ENCODE data around the gene CAP2.

The CAP2 gene

DNA sequence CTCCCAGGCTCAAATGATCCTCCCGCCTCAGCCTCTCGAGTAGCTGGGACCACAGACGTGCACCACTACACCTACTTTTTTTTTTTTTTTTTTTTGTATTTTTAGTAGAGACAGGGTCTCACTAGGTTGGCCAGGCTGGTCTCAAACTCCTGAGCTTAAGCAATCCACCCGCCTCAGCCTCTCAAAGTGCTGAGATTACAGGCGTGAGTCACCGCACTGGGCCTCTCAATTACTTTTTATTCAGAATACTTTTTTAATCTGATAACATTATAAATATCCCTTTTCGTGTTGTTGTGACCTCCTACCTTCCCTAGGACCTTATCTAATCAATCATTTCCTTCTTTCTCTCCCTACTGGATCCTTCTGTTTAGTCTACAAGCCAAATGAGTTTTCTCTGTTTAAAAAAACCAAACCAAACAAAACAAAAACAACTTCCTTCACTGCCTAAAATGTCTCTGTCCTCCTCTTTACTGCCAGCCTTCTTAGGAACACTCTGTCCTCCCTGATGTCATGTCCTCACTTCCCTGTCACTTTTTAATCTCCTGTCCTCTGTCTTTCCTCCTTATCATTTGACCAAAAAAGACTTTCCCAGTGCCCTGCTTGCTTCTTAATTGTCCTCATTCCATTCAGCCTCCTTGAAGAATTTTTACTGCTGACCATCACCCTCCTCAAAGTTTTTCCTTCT is 85.0 kb downstream of the CAP2 start:
- DNase-seq = no peak

DNA sequence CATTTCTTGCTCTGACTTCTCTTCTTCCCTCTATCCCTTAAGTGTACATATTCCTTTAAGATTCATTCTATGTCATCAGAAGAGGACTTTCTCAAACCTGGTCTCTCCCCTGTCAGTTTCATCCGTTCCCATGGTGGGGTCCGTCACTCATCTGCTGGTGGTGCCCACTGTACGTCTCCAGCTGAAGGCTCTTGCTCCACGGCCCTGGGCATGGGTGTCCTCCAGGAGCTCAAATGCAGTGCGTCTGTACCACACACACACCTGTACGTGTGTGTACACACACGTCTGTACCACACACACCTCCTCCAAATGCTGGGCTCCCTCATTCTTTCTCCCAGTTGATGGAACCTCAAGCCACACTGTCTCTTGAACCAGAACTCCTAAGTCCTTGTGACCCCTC is 85.6 kb downstream of the CAP2 start:
- no peak for DNase-seq

DNA sequence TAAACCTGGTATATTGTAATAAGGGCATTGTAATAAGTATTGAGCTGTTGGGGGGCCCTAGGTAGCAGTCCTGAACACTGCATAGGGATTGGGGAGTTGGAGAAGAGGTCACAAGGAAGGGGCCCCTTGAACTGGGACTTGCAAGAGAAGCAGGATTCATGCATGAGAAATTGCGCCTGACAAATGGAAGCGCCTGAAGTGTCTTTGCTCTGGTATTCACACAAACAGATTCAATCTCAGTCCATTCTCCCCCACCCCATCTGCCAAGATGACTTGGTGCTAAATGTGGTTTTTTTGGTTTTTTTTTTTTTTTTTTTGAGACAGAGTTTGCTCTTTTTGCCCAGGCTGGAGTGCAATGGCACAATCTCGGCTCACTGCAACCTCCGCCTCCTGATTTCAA is 87.1 kb downstream of the CAP2 start:
- DNase-seq = no peak

DNA sequence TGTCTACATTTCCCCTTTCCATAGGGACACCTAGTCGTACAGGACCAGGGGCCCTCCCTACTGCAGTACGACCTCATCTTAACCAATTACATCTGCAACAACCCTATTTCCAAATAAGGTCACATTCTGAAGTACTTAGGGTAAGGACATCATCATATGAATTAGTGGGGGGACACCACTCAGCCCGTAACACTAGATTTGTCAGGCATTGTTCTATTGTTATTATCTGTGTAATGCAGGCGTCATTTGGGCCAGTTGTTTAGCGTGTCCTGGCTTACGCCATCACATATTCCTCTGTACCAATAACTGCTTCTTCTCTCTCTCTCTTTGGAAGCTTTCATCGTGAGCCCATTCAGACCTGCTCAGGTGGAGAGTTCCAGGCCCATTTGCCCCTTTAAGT is 89.3 kb downstream of the CAP2 start:
- DNase-seq = no peak

DNA sequence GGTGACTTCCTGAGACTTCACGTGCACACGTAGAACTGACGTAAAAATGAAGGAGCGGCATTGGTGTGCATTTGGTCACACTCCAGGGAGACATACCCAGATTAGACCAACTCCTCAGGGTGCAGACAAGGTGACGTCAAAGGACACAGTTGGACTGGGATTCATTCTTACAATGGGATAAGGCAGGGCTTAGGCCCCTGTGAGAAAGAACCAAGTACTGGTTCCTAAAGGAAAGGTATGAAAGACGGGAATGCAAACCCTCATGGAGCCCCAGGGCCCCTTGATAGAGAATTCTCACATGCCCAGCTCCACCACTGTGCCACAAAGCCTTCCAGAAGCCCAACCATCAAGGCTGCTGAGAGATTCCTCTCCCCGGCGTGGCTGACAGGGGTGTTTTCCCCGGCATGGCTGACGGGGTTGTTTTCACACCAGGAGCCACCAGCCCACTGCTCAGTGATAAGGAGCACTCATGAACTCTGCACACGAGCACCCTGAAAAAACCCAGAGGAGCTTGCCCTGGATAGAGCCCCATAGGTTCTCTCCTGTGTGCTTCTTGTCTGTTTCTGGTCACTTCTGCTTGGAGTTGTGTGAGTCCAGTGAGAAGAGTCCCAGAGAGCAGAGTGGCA is 90.1 kb downstream of the CAP2 start:
- DNase-seq = no peak

DNA sequence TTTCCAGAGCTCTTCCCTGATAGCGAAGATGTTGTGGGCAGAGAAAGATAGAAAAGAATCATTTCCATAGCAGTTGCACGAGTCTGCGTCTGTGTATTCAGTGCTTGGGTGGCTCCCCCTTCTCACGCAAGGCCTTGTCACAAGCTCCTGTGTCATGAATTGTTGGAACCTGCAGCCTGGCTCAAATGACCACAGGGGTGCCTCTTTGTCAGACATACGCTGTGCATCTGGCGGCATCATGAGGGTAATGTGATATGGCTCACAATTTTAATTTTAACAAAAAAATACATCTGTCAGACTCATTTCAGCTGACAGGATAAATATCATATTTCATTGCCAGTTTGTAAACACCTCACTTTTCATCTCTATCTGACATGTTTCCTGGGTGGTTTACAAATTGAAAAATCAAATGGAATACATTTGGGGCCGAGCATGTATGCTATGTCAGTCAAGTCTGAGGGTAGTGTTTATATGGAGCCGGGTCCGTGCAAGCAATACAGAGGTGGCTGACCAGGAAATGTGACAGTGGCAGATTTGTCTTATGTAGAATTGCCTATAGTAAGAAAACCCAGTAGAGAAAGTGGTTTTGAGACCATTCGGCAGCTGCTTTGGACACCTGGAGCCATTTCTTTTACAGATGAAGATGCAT is 90.9 kb downstream of the CAP2 start:
- no peak for DNase-seq

DNA sequence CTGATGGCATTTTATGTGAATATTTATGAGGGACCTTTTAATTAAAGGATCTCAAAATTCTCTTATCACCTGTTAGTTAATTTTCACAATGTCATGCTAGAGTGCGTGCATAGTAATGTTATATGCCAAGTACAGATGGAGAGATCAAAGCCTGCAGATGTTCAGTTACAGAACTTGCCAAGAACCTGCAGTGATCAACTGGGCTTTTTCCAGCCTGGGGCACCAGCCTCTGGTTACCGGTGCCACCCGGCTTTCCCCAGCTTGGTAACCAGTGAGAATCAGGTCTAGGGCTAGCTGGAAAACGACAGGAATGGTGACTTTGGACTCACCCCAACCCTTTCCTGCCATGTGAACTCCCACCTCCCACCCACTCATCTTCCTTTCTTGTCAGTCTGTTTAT is 91.8 kb downstream of the CAP2 start:
- DNase-seq = no peak

DNA sequence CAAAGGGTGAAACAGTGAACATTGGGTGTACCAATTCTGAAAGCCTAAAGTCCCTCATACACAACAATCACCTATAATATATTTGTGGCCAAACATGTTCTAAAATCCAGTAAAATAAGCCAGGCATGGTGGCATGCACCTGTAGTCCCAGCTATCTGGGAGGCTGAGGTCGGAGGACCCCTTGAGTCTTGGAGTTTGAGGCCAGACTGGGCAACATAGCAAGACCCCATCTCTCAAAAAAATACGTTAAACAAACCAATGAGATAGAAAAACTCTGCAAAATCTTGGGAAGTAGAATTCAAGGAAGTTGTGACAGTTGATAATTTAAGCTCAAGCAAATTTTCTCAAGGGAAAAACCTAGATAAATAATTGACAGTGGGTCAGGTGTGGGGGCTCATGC is 92.6 kb downstream of the CAP2 start:
- DNase-seq = no peak

DNA sequence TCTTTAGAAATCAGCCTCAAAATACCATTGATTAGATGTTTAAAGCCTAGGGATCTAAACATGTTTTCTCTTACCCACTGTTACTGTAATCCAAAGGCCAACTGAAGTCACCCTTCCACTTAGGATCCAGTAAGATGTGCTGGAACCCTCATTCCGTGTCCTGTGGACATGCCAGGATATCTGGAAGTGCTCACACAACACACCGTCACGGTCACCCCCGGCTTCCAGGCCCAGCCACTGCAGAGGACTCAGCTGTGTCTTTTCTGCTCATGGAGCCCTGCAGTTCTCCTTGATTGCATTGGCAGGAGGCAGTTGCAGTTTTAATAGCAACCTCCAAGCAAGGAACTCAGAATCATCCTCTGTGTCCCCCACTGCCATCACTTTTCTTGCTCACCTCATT is 93.3 kb downstream of the CAP2 start:
- DNase-seq = no peak

DNA sequence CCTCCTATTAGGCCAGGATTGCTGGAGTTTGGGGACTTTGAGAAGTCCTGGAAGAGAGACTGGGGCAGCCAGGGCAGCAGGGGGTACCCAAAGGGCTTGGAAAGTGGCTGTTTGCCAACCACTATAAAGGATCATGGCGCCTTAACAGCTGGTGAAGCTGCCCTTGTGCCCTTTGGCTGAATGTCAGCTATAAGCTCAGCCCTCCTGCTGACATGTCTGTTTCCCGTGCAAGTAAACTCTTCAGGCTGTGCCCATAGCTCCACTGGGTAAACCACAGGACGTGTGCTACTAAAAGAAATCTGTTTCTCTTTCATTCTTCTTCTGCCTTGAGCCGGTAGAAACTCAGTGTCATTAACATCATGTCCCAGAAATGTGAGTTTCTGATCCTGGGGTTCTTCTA is 97.3 kb downstream of the CAP2 start:
- no peak for DNase-seq

DNA sequence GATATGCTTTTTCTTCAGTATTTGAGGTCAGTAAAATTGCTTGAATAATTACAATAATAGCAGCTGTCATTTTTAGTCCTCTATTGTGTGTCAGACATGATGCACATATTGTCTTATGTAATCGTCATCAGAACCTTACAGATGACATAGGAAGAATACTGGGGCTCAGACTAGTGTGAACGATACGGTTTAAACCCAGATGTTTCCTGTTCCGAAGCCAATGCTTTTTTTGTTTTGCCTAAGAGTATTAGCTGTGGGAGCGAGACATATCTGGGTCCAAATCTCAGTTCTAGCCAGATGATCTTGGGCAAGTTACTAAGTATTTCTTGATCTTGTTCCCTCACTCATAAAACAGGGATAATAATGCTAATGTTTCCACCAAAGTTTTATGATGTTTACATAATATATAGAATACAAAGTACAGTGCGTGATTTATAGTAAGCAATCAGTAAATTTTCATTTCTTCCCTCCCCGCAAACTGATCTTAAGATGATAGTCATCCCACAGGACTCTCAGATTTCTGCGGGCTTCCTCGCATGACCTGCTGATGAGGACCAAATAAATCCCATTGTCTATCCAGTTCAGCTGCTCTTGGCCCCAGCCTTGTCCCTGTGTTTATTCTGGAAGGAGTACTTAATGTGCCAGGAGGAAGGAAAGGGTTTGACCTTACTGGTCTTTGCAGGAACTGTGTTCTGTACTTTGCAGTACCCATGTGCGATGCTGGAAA is 98.2 kb downstream of the CAP2 start:
- DNase-seq = no peak

DNA sequence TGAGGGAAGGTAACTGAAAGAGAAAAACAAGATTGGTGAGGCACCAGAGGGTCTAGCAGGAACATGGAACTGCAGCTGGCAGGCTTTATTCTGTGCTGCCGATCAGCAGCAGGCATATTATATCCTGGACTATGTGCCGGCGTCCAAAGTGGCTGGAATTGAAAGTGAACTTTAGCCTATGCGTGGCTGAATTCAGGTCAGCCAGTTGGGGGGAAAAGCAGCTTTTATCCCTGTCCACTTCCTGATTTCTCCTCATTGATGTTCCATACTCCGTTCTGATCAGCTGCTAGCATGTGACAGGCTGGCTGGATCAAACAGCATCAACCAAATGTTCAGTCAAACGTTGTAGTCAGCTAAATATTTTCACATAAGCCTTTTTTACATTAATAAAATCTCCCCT is 99.0 kb downstream of the CAP2 start:
- no peak for DNase-seq

DNA sequence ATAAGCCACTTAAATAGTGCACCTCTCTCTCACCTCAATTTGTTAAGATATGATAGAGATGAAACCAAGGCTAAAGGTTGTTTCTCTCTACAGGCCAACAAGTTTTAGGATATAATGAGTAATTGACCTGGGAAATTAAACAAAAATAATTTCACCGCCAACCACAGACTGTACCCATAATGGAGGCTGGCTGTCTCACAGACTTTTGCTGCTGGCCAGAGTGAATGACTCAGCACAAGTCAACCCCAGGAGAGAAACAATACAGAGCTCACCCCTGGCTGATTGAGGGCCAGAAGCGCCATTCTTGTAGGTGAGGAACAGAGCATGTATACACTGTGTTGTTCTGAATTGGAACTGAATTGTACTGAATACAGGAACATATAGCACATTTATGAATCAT is 99.9 kb downstream of the CAP2 start:
- DNase-seq = no peak

DNA sequence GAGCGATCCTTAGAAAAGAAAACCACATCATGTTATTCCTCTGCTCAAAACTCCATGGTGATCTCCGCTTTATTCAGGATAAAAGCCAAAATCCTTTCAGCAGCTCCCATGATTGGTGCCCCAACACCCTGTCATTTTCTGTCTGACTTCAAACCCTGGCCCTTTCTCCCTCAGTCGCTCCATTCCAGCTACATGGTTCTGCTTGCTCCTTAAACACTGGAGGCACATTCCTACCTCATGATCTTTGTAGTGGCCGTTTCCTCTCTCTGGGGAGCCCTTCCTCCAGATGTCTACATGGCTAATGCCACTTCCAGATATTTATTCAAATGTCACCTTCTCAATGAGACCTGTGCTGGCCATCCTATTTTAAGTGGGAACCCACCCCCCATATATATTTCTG is 100.8 kb downstream of the CAP2 start:
- DNase-seq = no peak

DNA sequence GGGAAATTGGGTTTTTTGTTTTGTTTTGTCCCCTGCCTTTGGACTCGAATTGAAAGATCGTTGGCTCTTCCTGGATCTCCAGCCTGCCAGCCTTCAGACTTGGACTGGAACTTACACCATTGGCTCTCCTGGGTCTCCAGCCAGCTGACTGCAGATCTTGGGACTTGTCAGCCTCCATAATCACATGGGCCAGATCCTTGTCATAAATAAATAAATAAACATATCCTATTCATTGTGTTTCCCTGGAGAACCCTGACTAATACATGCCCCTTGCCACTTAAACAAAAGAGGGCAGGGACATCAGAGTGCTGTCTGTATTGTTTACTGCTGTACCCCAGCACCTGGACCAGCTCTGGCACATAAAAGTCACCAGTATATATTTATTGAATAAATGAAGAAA is 101.5 kb downstream of the CAP2 start:
- no peak for DNase-seq

DNA sequence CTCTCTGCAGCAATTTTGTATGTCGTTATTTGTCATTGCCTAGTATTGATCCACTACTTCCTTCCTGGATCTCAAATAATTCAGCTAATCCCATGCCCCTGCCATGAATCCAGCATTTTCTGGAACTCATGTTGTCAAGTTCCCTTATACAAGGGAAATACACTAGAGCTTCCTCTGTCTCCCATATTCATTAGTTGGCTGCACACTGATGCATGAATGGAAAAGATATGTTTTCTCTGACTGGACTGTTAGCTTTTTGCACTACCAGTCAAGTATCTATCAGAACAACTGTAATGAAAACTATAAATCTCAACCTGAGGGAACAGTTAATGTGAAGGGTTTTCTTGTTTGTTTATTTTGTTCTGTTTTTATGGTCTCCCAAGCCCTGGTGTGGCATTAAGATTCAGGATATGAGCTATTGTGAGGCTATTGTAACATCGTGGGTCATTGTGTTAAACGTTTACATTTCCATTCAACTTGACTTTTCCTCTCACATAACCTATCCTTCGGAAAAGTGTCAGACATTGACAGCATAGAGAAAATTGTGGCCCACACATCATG is 104.2 kb downstream of the CAP2 start:
- DNase-seq = no peak

DNA sequence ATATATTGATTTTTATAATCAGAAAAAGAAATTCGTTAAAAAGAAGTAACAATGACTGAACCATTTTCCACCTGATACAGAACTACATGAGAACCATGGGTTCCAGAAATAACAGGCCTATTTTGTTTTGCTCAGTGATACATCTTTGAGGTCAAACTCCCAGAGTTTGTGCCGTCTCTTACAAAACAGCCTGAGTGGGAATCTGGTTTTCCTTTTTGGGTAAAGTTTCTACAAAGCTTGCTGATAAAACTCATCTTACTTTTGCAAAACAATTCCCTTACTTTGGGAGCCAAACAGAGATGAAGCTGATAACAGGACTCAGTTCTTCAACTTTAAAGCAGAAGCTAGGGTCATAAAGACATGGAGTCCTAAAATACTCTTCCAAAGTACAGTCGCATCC is 108.0 kb downstream of the CAP2 start:
- no peak for DNase-seq

DNA sequence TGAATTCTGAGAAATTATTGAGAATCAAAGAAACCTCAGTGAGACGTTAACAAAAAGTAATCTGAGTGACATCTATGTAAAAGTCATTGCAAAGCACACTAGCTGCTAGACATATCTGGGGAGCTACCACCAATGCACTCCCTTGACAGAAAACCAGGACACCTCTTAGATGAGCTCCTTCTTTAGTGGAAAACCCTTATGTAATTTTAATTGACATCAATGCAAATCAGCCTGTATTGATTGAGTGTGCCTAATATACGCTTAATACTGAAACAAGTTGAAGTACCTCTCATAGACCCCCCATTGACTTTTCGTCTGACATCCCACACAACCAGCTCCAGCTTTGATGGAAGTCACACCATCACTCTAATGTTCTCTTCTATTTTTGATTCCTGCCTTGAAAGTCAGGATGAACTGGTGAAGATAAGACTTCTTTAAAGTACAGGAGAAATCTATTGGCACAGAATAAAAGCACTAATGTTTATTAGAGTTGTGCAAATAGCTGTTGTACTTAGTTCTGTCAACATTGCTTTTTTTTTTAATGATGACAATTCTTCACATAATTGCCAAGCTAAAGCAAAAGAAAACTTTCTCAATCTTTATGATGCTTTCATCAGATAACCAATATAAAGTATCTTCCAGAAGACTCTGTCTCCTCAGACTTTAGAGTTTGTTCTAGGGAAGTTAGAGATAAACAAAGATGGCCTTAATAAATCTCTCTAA is 108.7 kb downstream of the CAP2 start:
- no peak for DNase-seq

DNA sequence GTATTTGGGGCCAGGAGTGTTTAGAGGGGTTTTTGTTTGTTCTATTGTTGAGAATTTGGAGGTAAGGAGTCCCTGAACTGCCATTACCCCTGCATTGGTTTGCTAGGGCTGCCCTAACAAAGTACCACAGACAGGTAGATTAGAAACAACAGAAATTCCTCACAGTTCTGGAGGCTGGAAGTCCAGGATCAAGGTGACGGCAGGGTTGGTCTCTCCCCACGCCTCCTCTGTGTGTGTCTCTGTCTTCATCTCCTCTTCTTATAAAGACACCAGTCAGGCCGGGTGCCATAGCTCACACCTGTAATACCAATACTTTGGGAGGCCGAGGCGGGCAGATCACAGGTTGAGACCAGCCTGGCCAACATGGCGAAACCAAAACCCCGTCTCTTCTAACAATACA is 109.7 kb downstream of the CAP2 start:
- no peak for DNase-seq

DNA sequence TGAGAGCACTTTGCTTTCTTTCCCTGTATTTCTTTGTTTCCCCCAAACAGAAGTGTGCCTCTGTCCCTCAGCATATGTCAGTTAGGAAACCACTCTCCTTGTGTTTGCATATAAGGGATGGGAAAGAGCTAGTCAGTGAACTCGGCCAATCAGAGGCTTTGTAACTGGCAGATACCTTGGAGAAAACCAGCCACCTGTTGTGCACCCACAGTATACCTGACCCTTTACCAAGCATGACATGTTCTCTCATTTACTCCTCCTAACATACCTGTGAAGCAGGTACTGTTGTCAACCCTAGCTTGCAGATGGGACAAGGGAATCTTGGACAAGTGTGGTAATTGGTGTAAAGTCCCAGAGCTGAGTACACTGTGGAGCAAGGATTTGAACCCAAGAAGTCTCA is 110.6 kb downstream of the CAP2 start:
- DNase-seq = no peak

DNA sequence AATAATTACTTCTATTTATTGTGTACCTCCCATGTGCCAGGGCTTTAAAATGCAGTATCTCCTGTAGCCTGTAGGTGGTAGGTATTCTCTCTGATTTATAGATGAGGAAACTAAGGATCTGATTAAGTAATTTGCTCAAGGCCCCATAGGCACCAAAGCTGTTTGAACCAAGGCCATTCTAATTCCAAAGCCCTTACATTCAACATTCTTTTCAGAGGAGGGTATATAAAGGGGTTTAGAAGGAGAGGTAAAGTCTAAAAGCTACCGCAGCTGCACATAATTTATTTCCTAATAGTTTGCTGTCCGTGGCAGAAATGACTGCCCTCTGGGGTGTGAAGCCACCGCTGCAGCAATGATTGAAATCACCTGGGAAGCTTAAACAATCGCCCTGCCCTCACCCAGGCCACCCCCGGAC is 111.7 kb downstream of the CAP2 start:
- DNase-seq = no peak

DNA sequence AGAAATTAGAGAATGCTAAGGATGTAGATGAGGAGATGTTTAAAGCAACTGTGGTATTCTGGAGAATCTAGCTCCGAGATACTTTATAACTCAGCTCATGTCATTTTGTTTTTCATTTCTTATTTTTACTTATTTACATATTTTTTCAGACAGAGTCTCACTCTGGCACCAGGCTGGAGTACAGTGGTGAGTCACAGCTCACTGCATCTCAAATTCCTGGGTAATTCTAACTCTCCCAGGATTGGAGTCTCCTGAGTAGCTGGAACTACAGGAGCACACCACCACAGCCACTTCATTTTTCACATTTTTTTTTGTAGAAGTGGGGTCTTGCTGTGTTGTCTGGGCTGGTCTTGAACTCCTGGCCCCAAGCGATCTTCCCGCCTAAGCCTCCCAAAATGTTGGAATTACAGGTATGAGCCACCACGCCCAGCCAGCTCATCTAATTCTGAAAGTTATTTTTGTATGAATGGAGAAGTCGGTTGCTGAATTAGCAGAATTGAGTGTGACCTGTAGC is 112.4 kb downstream of the CAP2 start:
- no peak for DNase-seq

DNA sequence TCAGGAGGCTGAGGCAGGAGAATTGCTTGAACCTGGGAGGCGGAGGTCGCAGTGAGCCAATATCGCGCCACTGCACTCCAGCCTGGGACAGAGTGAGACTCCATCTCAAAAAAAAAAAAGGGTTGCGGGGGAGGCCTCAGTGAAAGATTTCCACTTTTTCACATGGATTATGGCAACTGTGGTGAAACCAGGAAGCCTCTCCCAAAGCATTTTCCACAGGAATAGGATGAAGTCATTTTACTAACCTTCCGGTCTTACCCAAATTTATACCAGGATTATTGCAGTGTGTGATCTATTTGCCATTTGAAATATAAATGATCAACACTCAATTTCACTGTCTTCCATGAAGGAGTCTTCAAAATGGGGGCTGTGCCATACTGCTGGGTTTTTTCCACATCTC is 113.1 kb downstream of the CAP2 start:
- no peak for DNase-seq
